22Rv1 (cell line): ENCODE data around the gene EXOSC5.
"Not testable (repeated sequence)": the region's sequence is repeated elsewhere in the genome, so short reads cannot be mapped to it uniquely, and the experiment has no call there.

Experiments
- H3K27ac ChIP-seq: fragments of 450-650 bp; 2 replicates; pipeline ENCODE4 v1.5.1; 2017
- CTCF ChIP-seq: fragments of 450-650 bp; IDR thresholded peaks from 2 replicates; pipeline ENCODE4 v1.5.1; 2017; ENCODE audit warnings: mild to moderate bottlenecking
- ZFX ChIP-seq: fragments of 450-650 bp; IDR thresholded peaks from 2 replicates; pipeline ENCODE4 v1.6.1; 2017; ENCODE audit warnings: antibody characterized with exemption, borderline replicate concordance

The EXOSC5 gene

GRCh38 chr19:41372501-41372900 is 24.7 kb downstream of the EXOSC5 start:
- H3K27ac ChIP-seq = no peak overlapping the region
- TF ChIP-seq CTCF (no peak), ZFX (no peak)

GRCh38 chr19:41371541-41371940 is 25.6 kb downstream of the EXOSC5 start:
- TF ChIP-seq CTCF = no peak
- TF ChIP-seq ZFX = no peak
- H3K27ac ChIP-seq = no peak overlapping the region

- not testable (repeated sequence) for H3K27ac ChIP-seq
Measured at GRCh38 chr19:41371119-41371518, 26.0 kb downstream of the EXOSC5 start.

- no peak overlapping the region for H3K27ac ChIP-seq
- TF ChIP-seq CTCF = no peak
- no peak for TF ChIP-seq ZFX
Measured at GRCh38 chr19:41369769-41370168, 27.4 kb downstream of the EXOSC5 start.

- H3K27ac ChIP-seq = no peak overlapping the region
- TF ChIP-seq ZFX = no peak
- TF ChIP-seq CTCF = no peak
Measured at GRCh38 chr19:41367848-41368301, 29.3 kb downstream of the EXOSC5 start.

- TF ChIP-seq ZFX = no peak
- TF ChIP-seq CTCF = no peak
- H3K27ac ChIP-seq = no peak overlapping the region
Measured at GRCh38 chr19:41366089-41366488, 31.1 kb downstream of the EXOSC5 start.

- TF ChIP-seq CTCF (no peak), ZFX (no peak)
- peak overlapping the region; percentile 89 for H3K27ac ChIP-seq
Measured at GRCh38 chr19:41364524-41365391, 32.4 kb downstream of the EXOSC5 start.
